ENCODE data around the gene STOM.

- TF ChIP-seq, protein P1, sequence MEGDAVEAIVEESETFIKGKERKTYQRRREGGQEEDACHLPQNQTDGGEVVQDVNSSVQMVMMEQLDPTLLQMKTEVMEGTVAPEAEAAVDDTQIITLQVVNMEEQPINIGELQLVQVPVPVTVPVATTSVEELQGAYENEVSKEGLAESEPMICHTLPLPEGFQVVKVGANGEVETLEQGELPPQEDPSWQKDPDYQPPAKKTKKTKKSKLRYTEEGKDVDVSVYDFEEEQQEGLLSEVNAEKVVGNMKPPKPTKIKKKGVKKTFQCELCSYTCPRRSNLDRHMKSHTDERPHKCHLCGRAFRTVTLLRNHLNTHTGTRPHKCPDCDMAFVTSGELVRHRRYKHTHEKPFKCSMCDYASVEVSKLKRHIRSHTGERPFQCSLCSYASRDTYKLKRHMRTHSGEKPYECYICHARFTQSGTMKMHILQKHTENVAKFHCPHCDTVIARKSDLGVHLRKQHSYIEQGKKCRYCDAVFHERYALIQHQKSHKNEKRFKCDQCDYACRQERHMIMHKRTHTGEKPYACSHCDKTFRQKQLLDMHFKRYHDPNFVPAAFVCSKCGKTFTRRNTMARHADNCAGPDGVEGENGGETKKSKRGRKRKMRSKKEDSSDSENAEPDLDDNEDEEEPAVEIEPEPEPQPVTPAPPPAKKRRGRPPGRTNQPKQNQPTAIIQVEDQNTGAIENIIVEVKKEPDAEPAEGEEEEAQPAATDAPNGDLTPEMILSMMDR (IDR thresholded peaks at IDR 0.05) = no peak
- no peak for TF ChIP-seq POLR2AphosphoS5 (IDR thresholded peaks at IDR 0.05)
- TF ChIP-seq POLR2A (IDR thresholded peaks at IDR 0.05) = no peak
These were observed 66.3 kb downstream of the STOM start for GRCh38 chr9:121303456-121304451.

All from stomach (tissue), 4 donors.